HG03378 (cell line): ENCODE results near the gene FOXC2.

ENCODE experiments used
- ATAC-seq: cut with Tn5 transposase; IDR thresholded peaks from one replicate; pipeline ENCODE4 v1.9.1; 2021; ENCODE audit warnings: mild to moderate bottlenecking, moderate library complexity; ENCODE audit not compliant: unreplicated experiment

FOXC2 gene

DNA sequence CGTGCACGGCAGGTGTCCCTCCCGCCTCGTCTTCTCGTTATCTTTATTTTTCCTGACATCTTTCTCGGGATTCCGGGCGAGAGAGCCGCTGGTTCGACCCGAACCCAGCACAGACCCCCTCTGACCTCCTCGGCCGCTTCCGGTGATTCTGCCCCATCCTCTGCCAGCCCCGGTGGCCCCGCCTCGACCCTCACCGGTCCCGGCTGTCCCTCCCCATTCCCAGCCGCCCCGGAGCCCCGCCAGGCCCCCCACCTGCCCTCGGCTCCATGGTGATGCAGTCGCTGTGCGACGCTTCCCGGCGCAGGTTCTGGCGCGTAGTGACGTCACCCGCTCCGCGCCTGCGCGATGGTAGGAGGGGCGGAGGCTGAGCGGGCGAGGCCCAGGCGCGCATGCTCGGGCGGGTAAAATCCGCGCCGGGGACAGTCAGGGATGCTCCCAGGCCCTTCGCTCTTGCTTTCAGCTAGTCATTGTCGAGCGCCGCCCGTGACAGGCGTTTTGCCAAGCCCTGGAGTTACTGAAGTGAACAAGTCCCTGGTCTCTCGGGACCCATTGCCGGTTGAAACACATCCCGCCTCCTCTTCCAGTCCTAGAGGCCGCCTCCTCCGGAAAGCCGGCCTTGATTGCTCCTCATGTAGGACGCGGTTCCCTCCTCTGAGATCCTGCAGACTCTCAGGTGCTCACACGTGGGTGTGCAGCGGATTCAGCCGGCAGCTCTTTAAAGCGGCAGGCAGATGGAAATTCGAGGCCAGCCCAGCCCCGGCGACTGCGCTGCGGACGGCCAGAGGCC is 11.5 kb upstream of the FOXC2 start, which contains the start of gene MTHFSD:
TSS of gene MTHFSD (minus strand) at position 319 of the 787 bp plus-strand sequence. CDS start at position 268, 51 bp downstream.
- ATAC-seq = peak; percentile 71

- no peak for ATAC-seq
These were observed 10.9 kb upstream of the FOXC2 start for GRCh38 chr16:86555704-86556075.

GRCh38 chr16:86556576-86556975 is 10.1 kb upstream of the FOXC2 start:
- no peak for ATAC-seq

GRCh38 chr16:86557587-86557986 is 9.0 kb upstream of the FOXC2 start:
- ATAC-seq = no peak

DNA sequence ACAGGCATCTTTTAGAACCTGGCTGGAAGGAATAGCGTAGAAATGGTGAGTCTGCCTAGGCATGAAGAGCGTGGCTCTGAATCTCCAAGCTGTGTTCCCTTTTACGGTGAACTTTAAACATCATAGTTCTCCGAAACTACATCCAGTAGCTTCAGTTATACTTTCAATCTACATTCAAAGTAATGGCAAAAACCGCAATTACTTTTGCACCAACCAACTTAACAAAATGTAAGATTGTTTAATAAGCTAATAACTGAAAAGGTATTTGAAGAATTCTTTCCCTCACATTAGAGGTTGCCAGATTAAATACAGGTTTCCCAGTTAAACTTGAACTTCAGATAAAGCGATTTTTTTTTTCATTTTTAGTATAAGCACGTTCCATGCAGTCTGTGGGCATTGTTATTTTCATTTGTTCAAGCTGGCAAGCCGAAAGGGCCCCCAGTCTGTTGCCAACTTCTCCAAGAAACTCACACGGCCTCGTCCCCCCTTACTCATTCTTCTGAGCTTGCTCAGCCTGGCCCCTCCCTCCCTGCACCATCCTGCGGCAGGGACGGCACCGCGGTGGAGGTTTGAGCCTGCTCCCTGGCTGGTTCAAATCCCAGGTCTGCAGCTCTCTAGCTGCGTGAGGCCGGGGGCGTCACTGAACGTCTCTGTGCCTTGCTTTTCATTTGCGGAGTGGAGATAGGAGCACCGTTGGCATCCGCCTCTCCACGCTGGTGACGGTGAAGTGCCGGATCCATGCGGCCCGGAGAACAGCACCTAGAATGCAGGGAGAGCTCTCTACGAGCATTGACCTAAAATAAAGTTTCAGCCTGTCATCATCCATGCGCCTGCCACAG is 8.1 kb upstream of the FOXC2 start:
- no peak for ATAC-seq

DNA sequence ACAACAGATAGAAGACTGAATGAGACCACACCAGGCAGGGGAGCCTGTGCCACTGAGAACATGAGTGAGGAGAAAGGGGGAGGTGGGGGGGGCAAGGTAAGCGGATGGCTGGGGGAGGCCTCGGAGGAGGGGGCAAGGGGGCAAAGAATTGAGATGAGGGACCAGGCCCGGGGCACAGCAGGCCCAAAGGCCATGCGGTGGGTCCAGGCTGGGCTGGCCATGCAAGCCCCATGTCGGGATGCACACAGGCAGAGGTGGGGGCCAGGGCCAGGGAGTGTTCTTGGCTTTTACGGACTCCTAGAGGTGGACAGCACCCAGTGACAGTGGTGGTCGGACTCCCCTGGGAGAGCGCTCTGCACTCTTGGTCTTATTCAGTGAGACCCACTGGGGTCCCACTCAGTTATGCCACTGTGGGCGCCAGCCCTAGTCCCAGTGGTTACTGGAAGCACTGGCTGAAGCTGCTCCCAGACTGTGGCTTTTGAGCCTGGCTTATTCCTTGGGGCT is 6.8 kb upstream of the FOXC2 start:
- no peak for ATAC-seq

GRCh38 chr16:86562356-86562755 is 4.3 kb upstream of the FOXC2 start:
- ATAC-seq = no peak

GRCh38 chr16:86563469-86564345 is 2.9 kb upstream of the FOXC2 start:
- no peak for ATAC-seq

DNA sequence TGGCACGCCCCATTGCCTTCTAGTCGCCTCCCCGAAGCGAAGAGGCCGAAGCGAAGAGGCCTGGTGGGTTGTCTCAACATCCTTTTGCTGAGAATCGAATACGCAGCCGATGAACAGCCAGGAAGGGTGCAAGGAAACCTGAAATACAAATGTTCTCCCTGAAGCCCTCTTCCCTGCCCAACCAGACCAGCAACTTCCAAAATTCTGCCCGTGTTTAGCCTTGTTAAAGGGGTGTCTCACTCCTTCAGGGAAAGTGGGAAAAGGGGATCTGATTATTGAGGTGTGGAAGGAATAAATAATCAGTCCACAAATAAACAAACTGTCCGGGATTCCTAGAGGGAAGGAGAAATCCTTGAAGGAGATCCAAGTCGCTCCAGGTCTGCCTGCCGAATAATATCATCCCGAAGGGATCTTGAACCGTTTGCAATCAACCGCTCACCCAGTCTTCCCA is 1.4 kb upstream of the FOXC2 start:
- ATAC-seq = no peak

- no peak for ATAC-seq
These were observed 751 bp upstream of the FOXC2 start for GRCh38 chr16:86565644-86566511.

GRCh38 chr16:86566966-86567700 is 504 bp downstream of the FOXC2 start:
- no peak for ATAC-seq

GRCh38 chr16:86567701-86568581 is 1.3 kb downstream of the FOXC2 start:
- ATAC-seq = no peak

DNA sequence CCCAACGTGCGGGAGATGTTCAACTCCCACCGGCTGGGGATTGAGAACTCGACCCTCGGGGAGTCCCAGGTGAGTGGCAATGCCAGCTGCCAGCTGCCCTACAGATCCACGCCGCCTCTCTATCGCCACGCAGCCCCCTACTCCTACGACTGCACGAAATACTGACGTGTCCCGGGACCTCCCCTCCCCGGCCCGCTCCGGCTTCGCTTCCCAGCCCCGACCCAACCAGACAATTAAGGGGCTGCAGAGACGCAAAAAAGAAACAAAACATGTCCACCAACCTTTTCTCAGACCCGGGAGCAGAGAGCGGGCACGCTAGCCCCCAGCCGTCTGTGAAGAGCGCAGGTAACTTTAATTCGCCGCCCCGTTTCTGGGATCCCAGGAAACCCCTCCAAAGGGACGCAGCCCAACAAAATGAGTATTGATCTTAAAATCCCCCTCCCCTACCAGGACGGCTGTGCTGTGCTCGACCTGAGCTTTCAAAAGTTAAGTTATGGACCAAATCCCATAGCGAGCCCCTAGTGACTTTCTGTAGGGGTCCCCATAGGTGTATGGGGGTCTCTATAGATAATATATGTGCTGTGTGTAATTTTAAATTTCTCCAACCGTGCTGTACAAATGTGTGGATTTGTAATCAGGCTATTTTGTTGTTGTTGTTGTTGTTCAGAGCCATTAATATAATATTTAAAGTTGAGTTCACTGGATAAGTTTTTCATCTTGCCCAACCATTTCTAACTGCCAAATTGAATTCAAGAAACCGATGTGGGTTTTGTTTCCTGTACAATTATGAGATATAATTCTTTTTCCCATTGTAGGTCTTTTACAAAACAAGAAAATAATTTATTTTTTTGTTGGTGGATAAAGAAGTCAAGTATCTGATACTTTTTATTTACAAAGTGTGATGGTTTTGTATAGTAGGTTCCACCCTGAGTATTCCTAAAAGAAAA is 2.3 kb downstream of the FOXC2 start:
- ATAC-seq = no peak

DNA sequence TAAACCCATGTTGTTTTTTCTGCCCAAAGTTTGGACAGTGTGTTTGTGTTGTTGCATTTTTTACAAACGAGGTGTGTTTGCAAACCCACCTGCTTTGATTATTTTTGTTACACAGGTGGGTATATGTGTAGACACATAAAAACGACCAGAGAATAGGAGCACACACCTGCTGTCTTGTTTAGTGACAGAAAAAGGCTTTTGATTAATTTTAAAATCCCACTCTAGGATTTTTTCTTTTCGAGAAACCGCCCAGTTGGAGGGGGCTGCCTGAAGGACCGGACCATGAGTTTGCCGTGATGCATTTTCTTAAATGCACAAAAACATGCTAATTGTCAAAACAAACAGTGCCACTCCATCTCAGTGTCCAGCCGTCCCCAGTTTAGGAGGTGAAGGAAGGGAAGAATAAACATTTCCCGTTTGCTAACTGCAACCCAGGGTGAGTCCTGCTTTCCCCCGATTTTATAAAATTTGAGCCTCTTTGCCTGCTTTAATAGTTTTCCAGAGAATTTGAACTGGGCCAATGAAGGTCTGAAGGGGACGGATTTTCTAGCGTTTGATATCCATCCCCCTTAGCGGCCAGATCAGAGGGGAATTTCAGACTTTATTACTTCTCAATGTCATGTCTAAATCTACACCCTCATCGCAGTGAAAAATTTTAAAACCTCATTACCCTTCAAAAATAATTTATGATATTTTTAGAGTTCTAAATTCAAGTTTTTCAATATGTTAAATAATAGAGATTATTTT is 3.2 kb downstream of the FOXC2 start:
- ATAC-seq = no peak

GRCh38 chr16:86570558-86571529 is 4.2 kb downstream of the FOXC2 start:
- ATAC-seq = no peak
